Keratinocyte (primary cell): ENCODE measurements around the gene EIF4E2. TPM values are rescaled to one million over a fixed set of nuclear protein-coding genes. Genes with fewer than 3 reads are reported as not detected.

Experiments
- DNase-seq: peaks from one replicate; pipeline ENCODE4 v3.0.0-alpha.2; 2011; ENCODE audit warnings: low read depth, missing footprints, low spot score
- FAIRE-seq: peaks from 2 replicates; lab custom pipeline; 2011; peaks lifted over from hg19 to GRCh38; lab: Jason Lieb, UNC
- H2AFZ ChIP-seq: 2 replicates; pipeline ENCODE4 v1.6.0; 2012; ENCODE audit warnings: low read length, control low read depth, inconsistent platforms; ENCODE audit not compliant: control insufficient read depth
- H3K27ac ChIP-seq: 2 replicates; pipeline ENCODE4 v1.5.1; 2011; ENCODE audit warnings: low read length; ENCODE audit not compliant: control insufficient read depth, insufficient read depth
- H3K27me3 ChIP-seq: 3 replicates; pipeline ENCODE4 v1.6.0; 2011; ENCODE audit warnings: low read length; ENCODE audit not compliant: control insufficient read depth, insufficient read depth; ENCODE audit errors: extremely low read depth
- H3K36me3 ChIP-seq, 2 experiments: 2 replicates in 1 of 2; 3 replicates in 1 of 2; pipeline ENCODE4 v1.5.1; 2011; ENCODE audit warnings: low read length in 2 of 2, mild to moderate bottlenecking in 1 of 2; ENCODE audit not compliant: control insufficient read depth in 2 of 2, insufficient read depth in 2 of 2; ENCODE audit errors: extremely low read depth in 1 of 2
- H3K4me1 ChIP-seq: 3 replicates; pipeline ENCODE4 v1.5.1; 2011; ENCODE audit warnings: low read length; ENCODE audit not compliant: control insufficient read depth, insufficient read depth; ENCODE audit errors: extremely low read depth
- H3K4me2 ChIP-seq: 3 replicates; pipeline ENCODE4 v1.6.0; 2011; ENCODE audit warnings: low read depth, low read length; ENCODE audit not compliant: control insufficient read depth, insufficient read depth; ENCODE audit errors: extremely low read depth
- H3K4me3 ChIP-seq, 3 experiments: fragments of 200-600 bp in 1 of 3; sonication (generic) in 1 of 3; 2 replicates in 2 of 3; 3 replicates in 1 of 3; pipeline ENCODE4 v1.5.1; 2011 to 2016; ENCODE audit warnings: low read length in 3 of 3, mild to moderate bottlenecking in 3 of 3, control low read depth in 2 of 3, inconsistent platforms in 1 of 3, low read depth in 1 of 3, mixed read lengths in 1 of 3, mixed run types in 1 of 3, moderate library complexity in 1 of 3; ENCODE audit not compliant: control insufficient read depth in 2 of 3, insufficient read depth in 2 of 3; ENCODE audit errors: extremely low read depth in 1 of 3
- H3K79me2 ChIP-seq: 2 replicates; pipeline ENCODE4 v1.6.0; 2012; ENCODE audit warnings: low read length; ENCODE audit not compliant: control insufficient read depth, insufficient read depth
- H3K9ac ChIP-seq: 3 replicates; pipeline ENCODE4 v1.6.0; 2011; ENCODE audit warnings: low read length; ENCODE audit not compliant: control insufficient read depth, insufficient read depth; ENCODE audit errors: extremely low read depth
- H3K9me1 ChIP-seq: 3 replicates; pipeline ENCODE4 v1.6.0; 2011; ENCODE audit warnings: low read length; ENCODE audit not compliant: control insufficient read depth, insufficient read depth; ENCODE audit errors: extremely low read depth
- H3K9me3 ChIP-seq: 2 replicates; pipeline ENCODE4 v1.5.1; 2012; ENCODE audit warnings: low read depth, low read length; ENCODE audit not compliant: control insufficient read depth
- H4K20me1 ChIP-seq: 3 replicates; pipeline ENCODE4 v1.6.0; 2011; ENCODE audit warnings: low read length; ENCODE audit not compliant: control insufficient read depth, insufficient read depth; ENCODE audit errors: extremely low read depth
- EZH2 ChIP-seq: IDR thresholded peaks from one replicate; pipeline ENCODE4 v1.6.1; 2012; ENCODE audit warnings: inconsistent platforms, mild to moderate bottlenecking, low read length, moderate library complexity
- dilution Hi-C: fragments of 300-500 bp; cut with MboI; formaldehyde crosslinking; loops from one replicate; pipeline ENCODE4 v1.7.0; 2020; ENCODE audit warnings: low sequenced_read_pairs; ENCODE audit not compliant: extremely low pct_ligation_motif_present
- polyA plus RNA-seq, 5 experiments: library from polyadenylated mRNA; depleted of rRNA in 3 of 5; stranded (reverse) in 3 of 5; stranded (forward) in 1 of 5; unstranded in 1 of 5; fragments of >200 nt; gene quantifications; 1 replicate in 1 of 5; 2 replicates in 3 of 5; 3 replicates in 1 of 5; pipeline versions ENCODE4 v1.2.1 to v1.2.3, GENCODE V29; 2011 to 2012; ENCODE audit warnings: missing spikeins in 2 of 5, low read depth in 1 of 5, low replicate concordance in 1 of 5
- TF ChIP-seq, protein P1 (sequence below), 3 experiments: IDR thresholded peaks in 1 of 3; conservative IDR thresholded peaks in 1 of 3; optimal IDR thresholded peaks in 1 of 3; 2 replicates in 2 of 3; 3 replicates in 1 of 3; pipeline versions ENCODE3 to v1.5.1; 2011; ENCODE audit warnings: low read length in 3 of 3, mild to moderate bottlenecking in 3 of 3, moderate library complexity in 2 of 3, control low read depth in 1 of 3, inconsistent platforms in 1 of 3; ENCODE audit not compliant: insufficient read depth in 2 of 3; ENCODE audit errors: extremely low read depth in 1 of 3

The EIF4E2 gene
- polyA plus RNA-seq, 1 donor (not counting 4 experiments of a cell fraction or from before 2014, with no cell fraction given) = 79.2 TPM

GRCh38 chr2:232593982-232594381, 43.5 kb downstream of the EIF4E2 start:
- Histone ChIP-seq H4K20me1 (no peaks in the 10 kb centered on the region), H3K36me3 (no peaks in the 10 kb centered on the region), H3K79me2 (no peaks in the 10 kb centered on the region), H3K27me3 (no peaks in the 10 kb centered on the region), H3K9ac (no peak overlapping the region), H3K4me1 (peaks cover 30% of the 10 kb centered on the region), H3K9me3 (no peaks in the 10 kb centered on the region), H3K4me2 (no peak overlapping the region), H3K4me3 (no peak overlapping the region), H3K9me1 (peaks cover 3% of the 10 kb centered on the region), H2AFZ (no peak overlapping the region), H3K27ac (no peak overlapping the region)
- DNase-seq = no peak
- TF ChIP-seq, protein P1, sequence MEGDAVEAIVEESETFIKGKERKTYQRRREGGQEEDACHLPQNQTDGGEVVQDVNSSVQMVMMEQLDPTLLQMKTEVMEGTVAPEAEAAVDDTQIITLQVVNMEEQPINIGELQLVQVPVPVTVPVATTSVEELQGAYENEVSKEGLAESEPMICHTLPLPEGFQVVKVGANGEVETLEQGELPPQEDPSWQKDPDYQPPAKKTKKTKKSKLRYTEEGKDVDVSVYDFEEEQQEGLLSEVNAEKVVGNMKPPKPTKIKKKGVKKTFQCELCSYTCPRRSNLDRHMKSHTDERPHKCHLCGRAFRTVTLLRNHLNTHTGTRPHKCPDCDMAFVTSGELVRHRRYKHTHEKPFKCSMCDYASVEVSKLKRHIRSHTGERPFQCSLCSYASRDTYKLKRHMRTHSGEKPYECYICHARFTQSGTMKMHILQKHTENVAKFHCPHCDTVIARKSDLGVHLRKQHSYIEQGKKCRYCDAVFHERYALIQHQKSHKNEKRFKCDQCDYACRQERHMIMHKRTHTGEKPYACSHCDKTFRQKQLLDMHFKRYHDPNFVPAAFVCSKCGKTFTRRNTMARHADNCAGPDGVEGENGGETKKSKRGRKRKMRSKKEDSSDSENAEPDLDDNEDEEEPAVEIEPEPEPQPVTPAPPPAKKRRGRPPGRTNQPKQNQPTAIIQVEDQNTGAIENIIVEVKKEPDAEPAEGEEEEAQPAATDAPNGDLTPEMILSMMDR (optimal IDR thresholded peaks at IDR 0.05 in 1 of 3, IDR thresholded peaks at IDR 0.05 in 1 of 3, conservative IDR thresholded peaks at IDR 0.05 in 1 of 3; ENCODE audit: extremely low read depth in 1 of 3, insufficient read depth in 2 of 3, low read length in 3 of 3) = no peak
- no peak for TF ChIP-seq EZH2
- no peak for FAIRE-seq
- dilution Hi-C loops = no loop called here

DNA sequence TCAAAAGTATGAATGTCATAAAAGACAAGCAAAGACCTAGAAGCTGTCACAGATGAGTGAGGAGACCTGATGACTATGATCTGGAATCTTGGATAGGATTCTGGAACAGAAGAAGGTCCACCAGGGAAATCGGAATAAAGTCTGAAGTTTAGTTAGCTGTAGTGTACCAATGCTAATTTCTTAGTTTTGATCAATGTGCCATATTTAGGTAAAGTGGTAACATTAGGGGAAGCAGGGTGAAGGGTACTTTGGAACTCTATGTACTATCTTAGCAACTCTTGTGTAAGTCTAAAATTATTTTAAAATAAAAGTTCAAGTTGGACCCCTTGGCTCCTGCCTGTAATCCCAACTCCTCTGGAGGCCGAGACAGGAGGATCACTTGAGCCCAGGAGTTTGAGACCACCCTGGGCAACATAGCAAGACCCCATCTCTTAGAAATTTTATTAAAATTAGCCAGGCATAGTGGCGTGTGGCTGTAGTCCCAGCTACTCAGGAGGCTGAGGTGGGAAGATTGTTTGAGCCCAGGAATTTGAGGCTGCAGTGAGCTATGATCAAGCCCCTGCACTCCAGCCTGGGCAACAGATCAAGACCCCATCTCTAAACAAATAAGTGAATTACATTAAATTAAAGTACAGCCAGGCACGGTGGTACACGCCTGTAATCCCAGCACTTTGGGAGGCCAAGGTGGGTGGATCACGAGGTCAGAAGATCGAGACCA, 47.0 kb downstream of the EIF4E2 start:
- H3K4me2 ChIP-seq = no peak overlapping the region
- no peaks in the 10 kb centered on the region for H3K27me3 ChIP-seq
- H3K9me3 ChIP-seq = no peaks in the 10 kb centered on the region
- H3K27ac ChIP-seq = no peak overlapping the region
- H3K4me1 ChIP-seq = peaks cover 10% of the 10 kb centered on the region
- no peak for TF ChIP-seq EZH2
- TF ChIP-seq, protein P1 (optimal IDR thresholded peaks at IDR 0.05 in 1 of 3, IDR thresholded peaks at IDR 0.05 in 1 of 3, conservative IDR thresholded peaks at IDR 0.05 in 1 of 3; ENCODE audit: extremely low read depth in 1 of 3, insufficient read depth in 2 of 3, low read length in 3 of 3) = no peak
- H3K9me1 ChIP-seq = peaks cover 2% of the 10 kb centered on the region
- DNase-seq = no peak
- H3K4me3 ChIP-seq = no peak overlapping the region
- no peak for FAIRE-seq
- H3K79me2 ChIP-seq = no peaks in the 10 kb centered on the region
- H4K20me1 ChIP-seq = no peaks in the 10 kb centered on the region
- H2AFZ ChIP-seq = no peak overlapping the region
- no peak overlapping the region for H3K9ac ChIP-seq
- H3K36me3 ChIP-seq = no peaks in the 10 kb centered on the region
- dilution Hi-C loops = no loop called here
